ENCODE results near the gene GLI3. TPM values are rescaled to one million over a fixed set of nuclear protein-coding genes. Genes with fewer than 3 reads are reported as not detected.

GLI3 gene
- total and polyA plus RNA-seq, 2 of the 4 experiments (the other 2 are of a cell fraction) = 1.3 to 3.9 TPM

DNA sequence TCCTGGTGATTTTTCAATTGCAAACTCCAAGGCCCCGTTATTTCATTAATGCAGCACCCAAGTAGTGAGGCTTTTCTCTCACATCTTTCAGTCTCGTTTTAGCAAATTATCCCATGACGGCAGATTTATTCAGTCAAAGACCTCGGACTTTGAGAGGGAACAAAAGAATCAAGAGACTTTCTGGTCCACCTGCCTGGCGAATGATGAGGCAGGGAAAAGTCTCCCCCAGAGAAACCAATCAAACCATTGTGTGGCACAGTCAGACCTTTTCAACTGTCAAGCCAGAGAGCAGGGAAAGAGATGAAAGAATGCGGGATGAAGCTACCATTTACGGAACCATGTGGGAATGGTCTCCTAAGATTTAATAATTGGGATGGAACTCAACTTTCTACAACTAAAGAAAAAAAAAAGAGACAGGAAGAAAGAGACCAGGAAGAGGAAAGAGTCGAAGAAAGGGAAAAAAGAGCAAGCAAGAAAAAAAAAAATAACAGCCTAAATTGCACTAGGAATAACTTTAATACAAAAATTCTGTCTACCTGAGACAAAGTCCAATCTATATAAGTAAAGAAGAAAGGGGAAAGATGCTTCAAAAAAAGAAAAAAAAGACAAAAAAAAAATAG lies 22.8 kb downstream of the GLI3 start:
- in situ Hi-C loops (cut with MboI; ENCODE audit: low sequenced_read_pairs) = no loop called here
- Histone ChIP-seq H3K18ac (ENCODE audit: low read depth, low read length) (no peak overlapping the region), H3K9me1 (ENCODE audit: insufficient read depth, low read length) (no peaks in the 10 kb centered on the region), H4K91ac (ENCODE audit: insufficient read depth, low read depth, low read length) (no peak overlapping the region), H4K8ac (ENCODE audit: low read depth in 2 of 2, low read length in 2 of 2) (no peak overlapping the region), H3K4me2 (ENCODE audit: low read depth, low read length) (no peak overlapping the region), H3K4me3 (ENCODE audit: insufficient read depth, low read depth, low read length) (no peak overlapping the region), H2BK15ac (ENCODE audit: low read depth, low read length) (no peak overlapping the region), H3K4ac (ENCODE audit: low read depth, low read length) (no peak overlapping the region), H3K56ac (ENCODE audit: extremely low read depth, insufficient read depth, low read length) (no peak overlapping the region), H4K5ac (ENCODE audit: low read depth, low read length) (no peak overlapping the region), H2BK120ac (ENCODE audit: low read depth, low read length) (no peak overlapping the region), H2BK5ac (ENCODE audit: low read depth, low read length, poor library complexity, severe bottlenecking) (no peak overlapping the region), H3K23ac (ENCODE audit: low read depth, low read length) (no peak overlapping the region), H3K27ac (ENCODE audit: insufficient read depth, low read length) (no peak overlapping the region), H3K79me1 (ENCODE audit: low read depth in 1 of 2, low read length in 2 of 2) (peaks cover 13 to 21% of the 10 kb centered on the region in 2 experiments), H4K20me1 (ENCODE audit: insufficient read depth, low read length) (peaks cover 4% of the 10 kb centered on the region; the same call in 1 of the 2 replicates), H2BK20ac (ENCODE audit: low read depth, low read length) (no peak overlapping the region), H3K4me1 (ENCODE audit: control insufficient read depth, insufficient read depth, low read length) (no peaks in the 10 kb centered on the region; the same call in 1 of the 2 replicates), H3K9me3 (ENCODE audit: control insufficient read depth, insufficient read depth, low read length) (no peaks in the 10 kb centered on the region), H3K27me3 (ENCODE audit: control insufficient read depth, insufficient read depth, low read length) (no peaks in the 10 kb centered on the region), H2AK5ac (ENCODE audit: low read depth, low read length) (no peak overlapping the region), H2AFZ (replicated peaks; ENCODE audit: low read length, poor library complexity) (no peak overlapping the region), H3K14ac (replicated peaks; ENCODE audit: low read depth, low read length) (no peak overlapping the region), H2AK9ac (replicated peaks; ENCODE audit: low read depth, low read length, poor library complexity) (no peak overlapping the region), H3K9ac (ENCODE audit: low read depth, low read length) (no peak overlapping the region), H3K36me3 (ENCODE audit: control insufficient read depth, insufficient read depth, low read length) (peaks cover 3% of the 10 kb centered on the region)
- BruUV-seq (replicated peaks) = no TSS peak
- intact Hi-C loops (cut with micrococcal nuclease) = no loop called here
- 90% methylated on average over 2 of the region's 8 CpGs; no CpG with 5 or more reads in 1 of the 2 experiments for WGBS, 2 experiments (ENCODE audit: extremely low coverage in 2 of 2, insufficient read length in 1 of 2)
- dilution Hi-C loops (cut with HindIII; ENCODE audit: low sequenced_read_pairs, unreplicated experiment) = no loop called here
- no peak for ATAC-seq (ENCODE audit: low read depth)
- no peak for DNase-seq
- POLR2A ChIA-PET (ENCODE audit: unreplicated experiment) = no interaction called here
- CTCF ChIA-PET = no interaction called here
- no peak for TF ChIP-seq MXI1 (IDR thresholded peaks at IDR 0.05; ENCODE audit: borderline replicate concordance, low read depth, low read length)
- TF ChIP-seq BHLHE40 (IDR thresholded peaks at IDR 0.05; ENCODE audit: low read depth, low read length) = no peak
- TF ChIP-seq, protein P1, sequence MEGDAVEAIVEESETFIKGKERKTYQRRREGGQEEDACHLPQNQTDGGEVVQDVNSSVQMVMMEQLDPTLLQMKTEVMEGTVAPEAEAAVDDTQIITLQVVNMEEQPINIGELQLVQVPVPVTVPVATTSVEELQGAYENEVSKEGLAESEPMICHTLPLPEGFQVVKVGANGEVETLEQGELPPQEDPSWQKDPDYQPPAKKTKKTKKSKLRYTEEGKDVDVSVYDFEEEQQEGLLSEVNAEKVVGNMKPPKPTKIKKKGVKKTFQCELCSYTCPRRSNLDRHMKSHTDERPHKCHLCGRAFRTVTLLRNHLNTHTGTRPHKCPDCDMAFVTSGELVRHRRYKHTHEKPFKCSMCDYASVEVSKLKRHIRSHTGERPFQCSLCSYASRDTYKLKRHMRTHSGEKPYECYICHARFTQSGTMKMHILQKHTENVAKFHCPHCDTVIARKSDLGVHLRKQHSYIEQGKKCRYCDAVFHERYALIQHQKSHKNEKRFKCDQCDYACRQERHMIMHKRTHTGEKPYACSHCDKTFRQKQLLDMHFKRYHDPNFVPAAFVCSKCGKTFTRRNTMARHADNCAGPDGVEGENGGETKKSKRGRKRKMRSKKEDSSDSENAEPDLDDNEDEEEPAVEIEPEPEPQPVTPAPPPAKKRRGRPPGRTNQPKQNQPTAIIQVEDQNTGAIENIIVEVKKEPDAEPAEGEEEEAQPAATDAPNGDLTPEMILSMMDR (conservative IDR thresholded peaks at IDR 0.05; ENCODE audit: low read depth, low read length) = no peak
- TF ChIP-seq RCOR1 (IDR thresholded peaks at IDR 0.05; ENCODE audit: insufficient replicate concordance, low read length) = no peak

Measured in IMR-90 (cell line).